NCI-H2196 treated with DMSO at 0.1 percent for 48 hours (cell line): ENCODE results near the gene BHLHE23.
"Not testable (repeated sequence)": the region's sequence is repeated elsewhere in the genome, so short reads cannot be mapped to it uniquely, and the experiment has no call there.

Experiments used
- DNase-seq: peaks from one replicate; lab custom pipeline; 2025; ENCODE audit not compliant: unreplicated experiment; lab: John Stamatoyannopoulos, UW

BHLHE23 gene

GRCh38 chr20:62962891-62963613 is 43.7 kb downstream of the BHLHE23 start:
- no peak for DNase-seq

GRCh38 chr20:62962221-62962879 is 44.4 kb downstream of the BHLHE23 start:
- no peak for DNase-seq

- DNase-seq: no peak
Observed at GRCh38 chr20:62961799-62962198, 45.0 kb downstream of the BHLHE23 start.

GRCh38 chr20:62961310-62961783 is 45.4 kb downstream of the BHLHE23 start:
- no peak for DNase-seq

- DNase-seq: not testable (repeated sequence)
Observed at GRCh38 chr20:62960446-62961309, 46.1 kb downstream of the BHLHE23 start.

- no peak for DNase-seq
Observed at GRCh38 chr20:62959998-62960436, 46.7 kb downstream of the BHLHE23 start.

GRCh38 chr20:62959101-62959971 is 47.4 kb downstream of the BHLHE23 start:
- no peak for DNase-seq

GRCh38 chr20:62958388-62959100 is 48.2 kb downstream of the BHLHE23 start:
- DNase-seq: no peak

- DNase-seq: no peak
Observed at GRCh38 chr20:62957136-62958117, 49.3 kb downstream of the BHLHE23 start.

GRCh38 chr20:62956387-62957135 is 50.2 kb downstream of the BHLHE23 start:
- no peak for DNase-seq
